ENCODE data around the gene NHSL2.

Gene NHSL2

DNA sequence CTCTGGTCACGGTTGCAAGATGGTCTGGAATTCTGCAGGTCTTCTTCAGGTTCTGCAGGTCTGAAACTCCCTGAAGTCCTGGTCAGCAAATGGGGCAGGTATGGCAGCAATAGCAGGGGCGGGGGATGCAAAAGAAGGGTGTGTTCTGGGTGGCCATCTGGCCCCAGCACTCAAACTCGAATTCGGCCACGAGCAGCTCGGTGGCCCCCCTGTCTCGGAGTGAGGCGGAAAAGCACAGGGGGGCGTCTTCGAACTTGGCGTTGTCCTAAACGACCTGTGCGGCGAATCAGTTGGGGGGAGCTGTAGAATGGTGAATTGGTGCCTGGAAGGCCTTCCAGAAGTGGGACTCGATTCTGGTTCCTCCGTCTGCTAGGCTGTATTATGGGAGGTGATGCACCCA lies 219.0 kb downstream of the NHSL2 start:
- TF ChIP-seq, protein P1, sequence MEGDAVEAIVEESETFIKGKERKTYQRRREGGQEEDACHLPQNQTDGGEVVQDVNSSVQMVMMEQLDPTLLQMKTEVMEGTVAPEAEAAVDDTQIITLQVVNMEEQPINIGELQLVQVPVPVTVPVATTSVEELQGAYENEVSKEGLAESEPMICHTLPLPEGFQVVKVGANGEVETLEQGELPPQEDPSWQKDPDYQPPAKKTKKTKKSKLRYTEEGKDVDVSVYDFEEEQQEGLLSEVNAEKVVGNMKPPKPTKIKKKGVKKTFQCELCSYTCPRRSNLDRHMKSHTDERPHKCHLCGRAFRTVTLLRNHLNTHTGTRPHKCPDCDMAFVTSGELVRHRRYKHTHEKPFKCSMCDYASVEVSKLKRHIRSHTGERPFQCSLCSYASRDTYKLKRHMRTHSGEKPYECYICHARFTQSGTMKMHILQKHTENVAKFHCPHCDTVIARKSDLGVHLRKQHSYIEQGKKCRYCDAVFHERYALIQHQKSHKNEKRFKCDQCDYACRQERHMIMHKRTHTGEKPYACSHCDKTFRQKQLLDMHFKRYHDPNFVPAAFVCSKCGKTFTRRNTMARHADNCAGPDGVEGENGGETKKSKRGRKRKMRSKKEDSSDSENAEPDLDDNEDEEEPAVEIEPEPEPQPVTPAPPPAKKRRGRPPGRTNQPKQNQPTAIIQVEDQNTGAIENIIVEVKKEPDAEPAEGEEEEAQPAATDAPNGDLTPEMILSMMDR (IDR thresholded peaks at IDR 0.05; ENCODE audit: low read depth, low read length) = no peak
- TF ChIP-seq MYC (IDR thresholded peaks at IDR 0.05; ENCODE audit: low read depth, low read length) (no peak), POLR2A (IDR thresholded peaks at IDR 0.05; ENCODE audit: extremely low read depth, insufficient read length) (no peak)
- TF ChIP-seq, protein P2, sequence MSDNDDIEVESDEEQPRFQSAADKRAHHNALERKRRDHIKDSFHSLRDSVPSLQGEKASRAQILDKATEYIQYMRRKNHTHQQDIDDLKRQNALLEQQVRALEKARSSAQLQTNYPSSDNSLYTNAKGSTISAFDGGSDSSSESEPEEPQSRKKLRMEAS (IDR thresholded peaks at IDR 0.05; ENCODE audit: low read depth, low read length) = no peak
- no peak for DNase-seq (ENCODE audit: low read depth)
- no peak overlapping the region for H3K4me3 ChIP-seq (ENCODE audit: low read depth, low read length)

DNA sequence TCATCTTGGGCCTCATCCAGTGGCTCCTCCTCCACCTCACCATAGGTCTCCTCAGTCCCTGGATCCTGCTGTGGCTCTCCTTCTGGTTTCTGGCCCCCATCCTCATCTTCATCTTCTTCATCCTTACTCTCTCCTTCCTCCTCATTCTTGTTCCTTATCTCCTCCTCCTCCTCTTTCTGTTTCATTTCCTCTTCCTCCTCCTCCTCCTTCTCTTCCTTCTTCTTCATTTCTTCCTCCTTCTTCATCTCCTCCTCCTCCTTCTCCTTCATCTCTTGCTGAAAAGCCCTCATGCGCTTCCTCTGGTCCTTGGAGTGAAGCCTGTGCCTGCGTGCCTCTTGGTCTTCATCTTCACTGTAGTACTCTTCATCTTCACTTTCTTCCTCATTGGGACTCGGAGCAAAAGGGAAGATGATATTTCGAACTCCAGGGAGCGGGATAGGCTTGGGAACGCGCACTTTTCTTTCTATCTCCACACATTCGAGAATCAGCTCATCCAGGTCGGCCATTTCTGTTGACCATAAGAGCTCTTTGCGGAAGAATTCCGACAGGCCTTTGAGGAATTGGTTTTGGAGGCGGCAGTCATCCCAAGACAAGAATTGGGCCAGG lies 219.6 kb downstream of the NHSL2 start:
- DNase-seq (ENCODE audit: low read depth) = no peak
- no peak overlapping the region for H3K4me3 ChIP-seq (ENCODE audit: low read depth, low read length)
- TF ChIP-seq, protein P1 (IDR thresholded peaks at IDR 0.05; ENCODE audit: low read depth, low read length) = no peak
- TF ChIP-seq, protein P2 (IDR thresholded peaks at IDR 0.05; ENCODE audit: low read depth, low read length) = no peak
- no peak for TF ChIP-seq POLR2A (IDR thresholded peaks at IDR 0.05; ENCODE audit: extremely low read depth, insufficient read length)
- TF ChIP-seq MYC (IDR thresholded peaks at IDR 0.05; ENCODE audit: low read depth, low read length) = no peak

DNA sequence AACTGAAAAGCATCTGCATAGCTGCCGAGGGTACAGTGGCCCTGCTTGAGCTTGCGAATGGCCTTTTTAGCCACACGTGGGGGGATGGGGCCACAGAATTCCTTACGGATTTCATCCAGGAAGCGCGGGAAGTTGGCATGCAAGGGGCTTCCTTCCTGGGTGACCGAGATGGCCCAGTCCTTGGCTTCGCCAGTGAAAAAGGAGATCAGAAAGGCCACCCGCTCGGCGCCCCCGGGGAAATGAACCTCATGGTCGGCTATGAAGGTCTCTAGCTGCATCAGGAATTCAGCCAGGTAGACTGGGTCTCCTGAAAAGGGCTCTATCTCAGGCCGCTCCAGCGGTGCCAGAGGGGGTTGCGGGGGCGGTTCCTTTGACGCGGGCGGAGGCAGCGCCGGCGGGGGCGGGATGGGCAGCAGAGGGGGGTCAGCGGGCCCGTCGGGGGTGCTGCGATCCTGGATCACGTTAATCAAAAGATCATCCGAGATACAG lies 220.2 kb downstream of the NHSL2 start:
- no peak overlapping the region for H3K4me3 ChIP-seq (ENCODE audit: low read depth, low read length)
- no peak for DNase-seq (ENCODE audit: low read depth)
- TF ChIP-seq, protein P2 (IDR thresholded peaks at IDR 0.05; ENCODE audit: low read depth, low read length) = no peak
- TF ChIP-seq POLR2A (IDR thresholded peaks at IDR 0.05; ENCODE audit: extremely low read depth, insufficient read length) = no peak
- TF ChIP-seq MYC (IDR thresholded peaks at IDR 0.05; ENCODE audit: low read depth, low read length) = no peak
- TF ChIP-seq, protein P1 (IDR thresholded peaks at IDR 0.05; ENCODE audit: low read depth, low read length) = no peak

DNA sequence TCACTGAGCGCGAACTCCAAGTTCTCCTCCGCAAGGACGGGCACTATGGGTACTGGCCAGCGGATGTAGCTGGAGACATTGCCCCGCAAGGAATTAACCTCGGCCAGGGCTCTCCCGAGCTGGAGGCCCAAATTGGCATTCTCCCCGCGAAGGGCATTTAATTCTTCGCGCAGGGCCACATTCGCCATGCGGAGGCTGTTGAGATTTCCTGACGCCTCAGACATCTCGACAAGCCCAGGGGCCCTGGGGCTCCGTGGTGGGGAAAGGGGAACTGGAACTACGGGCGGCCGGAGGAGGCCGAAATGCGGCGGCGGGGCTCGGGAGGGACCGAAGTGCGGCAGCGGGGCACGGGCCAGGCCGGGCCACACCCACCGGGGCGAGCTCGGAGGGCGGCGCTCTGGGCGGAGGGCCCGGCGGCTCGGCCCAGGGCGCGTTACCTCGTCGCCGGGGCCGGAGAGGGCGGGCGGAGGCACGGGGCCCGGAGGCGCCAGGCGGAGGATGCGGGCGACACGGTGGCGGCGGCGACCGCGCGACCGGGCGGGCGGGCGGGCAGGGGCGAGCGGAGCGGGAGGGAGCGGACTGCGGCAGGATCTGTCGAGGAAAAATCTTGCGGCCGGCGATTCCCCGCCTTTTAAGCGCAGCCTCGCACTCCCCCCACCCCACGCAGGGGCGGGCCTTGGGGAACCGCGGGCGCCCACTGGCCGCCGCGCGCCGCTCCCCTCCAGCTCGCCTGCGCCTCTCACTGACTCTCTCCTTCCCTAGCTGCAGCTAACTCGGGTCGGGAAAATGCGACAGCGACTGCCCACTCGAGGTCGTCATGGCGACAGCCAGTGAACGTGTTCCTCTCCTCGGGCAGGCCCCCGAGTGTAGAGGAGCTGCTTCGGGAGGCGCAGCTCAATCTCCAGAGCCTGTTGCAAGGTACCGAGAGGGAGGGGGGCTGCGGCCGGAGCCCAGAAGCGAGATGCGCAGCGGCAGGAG lies 221.0 kb downstream of the NHSL2 start, which contains the start of gene RTL5:
Gene RTL5 (minus strand): TSS at position 599 of the 978 bp plus-strand sequence.
- TF ChIP-seq MYC (IDR thresholded peaks at IDR 0.05; ENCODE audit: low read depth, low read length) (no peak), POLR2A (IDR thresholded peaks at IDR 0.05; ENCODE audit: extremely low read depth, insufficient read length) (no peak)
- TF ChIP-seq, protein P2 (IDR thresholded peaks at IDR 0.05; ENCODE audit: low read depth, low read length) = no peak
- TF ChIP-seq, protein P1 (IDR thresholded peaks at IDR 0.05; ENCODE audit: low read depth, low read length) = no peak
- DNase-seq (ENCODE audit: low read depth) = peak; percentile 75
- H3K4me3 ChIP-seq (ENCODE audit: low read depth, low read length) = peak within 1 kb of the TSS; percentile 16

DNA sequence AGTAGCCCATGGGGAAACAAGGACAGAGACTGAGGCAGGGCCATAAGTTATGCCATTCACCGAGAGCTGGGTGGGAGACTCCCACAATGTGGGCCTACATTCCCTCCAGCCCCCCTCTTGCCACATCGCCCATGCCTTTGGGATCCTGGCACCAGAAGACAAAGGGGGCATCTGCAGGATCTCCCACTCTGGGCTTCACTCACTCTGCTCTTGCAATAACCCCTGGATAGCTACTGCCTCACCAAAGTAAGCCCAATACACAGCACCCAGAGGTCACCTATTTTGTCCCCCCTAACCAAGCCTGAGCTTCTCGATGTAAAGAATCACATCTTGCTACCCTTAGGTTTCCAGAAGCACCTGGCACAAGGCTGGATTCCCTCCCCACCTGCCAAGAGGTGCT lies 221.8 kb downstream of the NHSL2 start:
- DNase-seq (ENCODE audit: low read depth) = no peak
- H3K4me3 ChIP-seq (ENCODE audit: low read depth, low read length) = no peak overlapping the region
- TF ChIP-seq, protein P2 (IDR thresholded peaks at IDR 0.05; ENCODE audit: low read depth, low read length) = no peak
- no peak for TF ChIP-seq MYC (IDR thresholded peaks at IDR 0.05; ENCODE audit: low read depth, low read length)
- TF ChIP-seq POLR2A (IDR thresholded peaks at IDR 0.05; ENCODE audit: extremely low read depth, insufficient read length) = no peak
- TF ChIP-seq, protein P1 (IDR thresholded peaks at IDR 0.05; ENCODE audit: low read depth, low read length) = no peak

Measured in NB4 (cell line).